GM19099 (cell line): Measurements from ENCODE around the gene IRAK1.

ENCODE experiments used
- POLR2A ChIP-seq: IDR thresholded peaks from 3 replicates; pipeline ENCODE4 v1.6.1; 2011; ENCODE audit warnings: low read depth; ENCODE audit not compliant: insufficient read length; ENCODE audit errors: extremely low read depth

The IRAK1 gene

GRCh38 chrX:154048398-154048797 is 28.7 kb upstream of the IRAK1 start:
- no peak for TF ChIP-seq POLR2A

DNA sequence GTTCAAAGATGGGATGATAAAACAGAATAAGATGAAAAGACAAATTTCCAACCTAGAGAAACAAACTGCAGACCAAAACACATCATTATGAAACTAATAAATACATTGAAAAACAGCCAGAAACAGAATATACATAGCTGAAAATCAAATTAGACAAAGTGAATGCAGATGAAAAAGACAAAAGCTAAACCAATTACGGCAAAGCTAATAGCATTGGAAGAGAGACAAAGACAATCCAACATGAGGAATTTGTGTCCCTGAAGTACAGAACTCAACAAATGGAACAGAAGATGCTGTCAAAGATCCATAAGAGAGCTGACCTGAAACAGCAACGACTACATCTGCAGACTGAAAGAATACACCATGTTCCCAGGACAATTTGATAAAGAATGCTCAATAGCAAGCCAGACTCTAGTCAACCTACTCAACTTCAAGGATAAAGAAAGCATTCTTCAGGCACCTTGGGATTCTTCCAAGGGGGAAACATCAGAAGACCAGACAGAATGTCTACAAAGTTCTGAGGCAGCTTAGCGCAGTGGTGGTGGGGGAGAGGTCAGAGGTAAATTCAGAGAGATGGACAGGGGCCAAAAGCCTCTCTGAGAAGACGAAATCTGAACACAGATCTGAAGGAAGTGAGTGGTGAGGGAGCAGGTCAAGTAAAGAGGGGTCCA is 27.4 kb upstream of the IRAK1 start:
- TF ChIP-seq POLR2A = no peak

- TF ChIP-seq POLR2A = no peak
Measured at GRCh38 chrX:154046031-154046781, 26.5 kb upstream of the IRAK1 start.

DNA sequence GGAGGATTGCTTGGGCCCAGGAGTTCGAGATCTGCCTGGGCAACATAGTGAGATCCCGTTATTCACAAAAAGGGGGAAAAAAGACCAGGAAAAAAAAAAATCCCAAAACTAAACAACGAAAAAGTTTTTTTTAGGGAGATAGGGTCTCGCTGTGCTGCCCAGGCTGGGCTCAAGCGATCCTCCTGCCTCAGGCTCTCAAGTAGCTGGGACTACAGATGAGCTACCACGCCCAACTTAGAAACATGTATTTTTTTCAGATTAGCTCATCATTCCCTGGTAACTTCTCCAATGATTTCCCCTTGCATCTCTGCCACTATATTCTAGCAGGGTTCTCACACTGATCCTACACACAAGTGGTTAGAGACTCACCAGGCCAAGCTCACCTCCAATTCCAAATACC is 24.4 kb upstream of the IRAK1 start:
- TF ChIP-seq POLR2A = no peak

DNA sequence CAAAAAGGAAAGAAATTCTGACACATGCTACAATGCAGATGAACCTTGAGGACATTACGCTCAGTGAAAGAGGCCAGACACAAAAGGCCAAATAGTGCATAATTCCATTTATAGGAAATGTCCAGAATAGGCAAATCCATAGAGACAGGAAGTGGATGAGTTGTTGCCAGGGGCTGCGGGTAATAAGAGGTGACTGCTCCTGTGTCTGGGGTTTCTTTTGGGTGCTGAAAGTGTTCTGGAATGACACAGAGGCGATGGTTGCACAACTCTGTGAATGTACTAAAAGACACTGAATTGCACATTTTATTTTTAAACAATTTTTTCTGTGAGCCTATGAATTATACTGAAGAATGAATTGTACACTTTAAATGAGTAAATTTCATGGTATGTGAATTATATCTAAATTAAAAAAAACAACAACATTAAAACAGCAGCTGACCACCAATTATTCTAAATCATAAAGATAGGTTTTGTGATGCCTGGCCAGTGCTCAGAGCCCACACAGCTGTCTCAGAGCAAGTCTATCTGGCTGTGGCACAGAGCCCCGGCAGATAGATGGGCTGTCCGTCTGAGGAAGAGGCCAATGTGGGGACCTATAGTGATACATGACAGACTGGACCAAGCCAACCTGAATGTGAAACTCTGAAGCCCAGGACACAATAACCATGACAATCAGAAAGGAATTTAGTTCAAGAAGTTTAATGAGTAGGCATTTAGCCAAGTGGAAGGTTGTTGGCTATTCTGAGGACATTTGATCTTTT is 23.5 kb upstream of the IRAK1 start:
- no peak for TF ChIP-seq POLR2A

DNA sequence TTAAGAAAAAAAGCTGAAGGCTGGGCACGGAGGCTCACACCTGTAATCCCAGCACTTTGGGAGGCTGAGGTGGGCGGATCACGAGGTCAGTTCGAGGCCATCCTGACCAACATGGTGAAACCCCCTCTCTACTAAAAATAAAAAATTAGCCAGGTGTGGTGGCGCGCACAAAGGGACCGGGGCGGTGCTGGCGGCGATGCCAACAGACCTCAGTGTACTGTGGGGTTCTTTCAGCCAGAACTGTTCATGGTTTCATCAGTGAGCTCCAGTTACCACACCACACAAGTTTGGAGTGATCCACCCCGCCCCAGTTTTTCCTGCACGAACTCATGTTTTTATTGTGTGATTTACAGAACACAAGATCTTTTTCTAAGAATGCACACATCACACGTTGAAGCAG is 21.2 kb upstream of the IRAK1 start:
- TF ChIP-seq POLR2A = no peak

GRCh38 chrX:154040307-154040756 is 20.6 kb upstream of the IRAK1 start:
- no peak for TF ChIP-seq POLR2A

DNA sequence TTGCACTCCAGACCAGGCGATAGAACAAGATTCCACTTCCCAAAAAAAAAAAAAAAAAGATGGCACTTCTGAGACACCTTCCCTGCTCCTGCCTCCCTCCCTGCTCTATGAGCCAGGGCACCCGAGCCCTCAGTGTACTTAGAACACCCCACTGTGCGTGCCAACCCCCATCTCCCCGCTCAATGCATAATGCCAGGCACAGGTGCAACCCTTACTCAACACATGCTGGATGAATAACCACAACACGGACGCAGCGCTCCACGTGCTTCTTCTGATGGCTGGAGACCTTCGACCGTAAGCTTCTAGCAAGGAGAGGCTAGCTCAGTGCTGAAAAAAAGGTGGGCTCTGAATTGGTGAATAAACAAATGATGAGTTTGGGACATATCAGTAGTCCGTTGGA is 19.9 kb upstream of the IRAK1 start:
- TF ChIP-seq POLR2A = no peak

DNA sequence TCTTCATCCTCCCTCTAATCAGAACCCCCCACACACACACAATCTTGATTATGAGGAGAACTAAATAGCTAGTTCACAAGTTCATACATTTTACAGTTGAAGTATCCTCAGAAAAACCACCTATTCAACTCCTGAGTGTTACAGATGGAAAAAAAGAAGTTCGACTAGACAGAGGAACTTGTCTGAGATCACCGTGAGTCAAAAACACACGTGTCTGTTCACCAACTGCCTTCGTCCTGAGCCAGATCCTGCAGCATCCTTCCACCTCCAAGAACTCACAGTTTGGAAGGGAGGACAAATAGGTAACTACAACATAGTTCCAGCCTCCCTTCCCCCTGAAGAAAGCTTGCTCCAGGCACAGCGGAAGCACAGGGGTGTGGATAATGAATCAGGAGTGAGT is 19.0 kb upstream of the IRAK1 start:
- no peak for TF ChIP-seq POLR2A

DNA sequence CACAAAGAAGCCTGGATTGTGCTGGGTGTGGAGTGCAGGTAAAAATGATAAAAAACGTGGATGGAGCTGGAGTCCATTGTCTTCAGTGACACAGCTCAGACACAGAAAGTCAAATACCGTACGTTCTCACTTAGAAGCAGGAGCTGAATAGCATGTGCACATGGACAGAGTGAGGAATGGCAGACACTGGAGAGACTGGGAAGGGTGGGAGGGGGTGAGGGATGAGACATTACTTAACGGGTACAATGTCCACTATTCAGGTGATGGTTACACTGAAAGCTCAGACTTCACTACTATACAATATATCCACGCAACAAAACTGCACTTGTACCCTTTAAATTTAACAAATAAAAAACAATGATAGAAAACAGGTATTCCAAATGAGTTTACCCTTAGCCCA is 18.1 kb upstream of the IRAK1 start:
- no peak for TF ChIP-seq POLR2A

DNA sequence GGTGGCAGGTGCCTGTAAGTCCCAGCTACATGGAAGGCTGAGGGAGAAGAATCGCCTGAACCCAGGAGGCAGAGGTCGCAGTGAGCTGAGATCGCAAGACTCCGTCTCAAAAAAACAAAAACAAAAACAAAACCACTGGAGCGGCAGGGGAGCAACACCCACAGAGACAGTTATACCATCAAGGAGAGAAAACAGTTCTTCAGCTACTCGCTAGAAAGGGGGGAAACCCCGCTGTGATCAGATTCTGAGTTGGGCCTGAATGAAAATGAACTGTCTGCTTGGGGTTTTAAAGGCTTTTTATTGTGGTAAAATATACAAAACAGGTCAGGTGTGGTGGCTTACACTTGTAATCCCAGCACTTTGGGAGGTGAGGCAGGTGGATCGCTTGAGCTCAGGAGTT is 16.8 kb upstream of the IRAK1 start:
- TF ChIP-seq POLR2A = no peak

DNA sequence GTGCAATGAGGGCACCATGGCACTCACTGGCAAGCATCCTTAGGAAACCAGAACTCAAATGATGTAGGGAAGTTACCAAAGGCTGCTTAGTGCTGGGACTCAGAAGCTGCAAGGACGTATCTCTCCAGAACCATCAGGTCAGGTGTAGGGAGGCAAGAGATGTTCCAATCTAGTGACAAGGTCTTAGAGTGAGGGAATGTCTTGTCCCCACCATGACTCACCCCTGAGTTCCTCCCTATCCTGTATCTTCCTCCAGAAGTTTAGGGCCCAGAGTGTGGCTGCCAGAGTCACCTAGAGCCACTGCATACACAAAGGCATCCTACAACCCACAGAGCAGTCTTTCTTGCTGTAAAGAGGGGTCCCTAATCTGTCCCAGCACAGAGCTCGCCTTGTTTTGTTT is 14.1 kb upstream of the IRAK1 start:
- no peak for TF ChIP-seq POLR2A

- no peak for TF ChIP-seq POLR2A
Measured at GRCh38 chrX:154032653-154033052, 13.0 kb upstream of the IRAK1 start.

- TF ChIP-seq POLR2A = no peak
Measured at GRCh38 chrX:154032160-154032559, 12.5 kb upstream of the IRAK1 start.

DNA sequence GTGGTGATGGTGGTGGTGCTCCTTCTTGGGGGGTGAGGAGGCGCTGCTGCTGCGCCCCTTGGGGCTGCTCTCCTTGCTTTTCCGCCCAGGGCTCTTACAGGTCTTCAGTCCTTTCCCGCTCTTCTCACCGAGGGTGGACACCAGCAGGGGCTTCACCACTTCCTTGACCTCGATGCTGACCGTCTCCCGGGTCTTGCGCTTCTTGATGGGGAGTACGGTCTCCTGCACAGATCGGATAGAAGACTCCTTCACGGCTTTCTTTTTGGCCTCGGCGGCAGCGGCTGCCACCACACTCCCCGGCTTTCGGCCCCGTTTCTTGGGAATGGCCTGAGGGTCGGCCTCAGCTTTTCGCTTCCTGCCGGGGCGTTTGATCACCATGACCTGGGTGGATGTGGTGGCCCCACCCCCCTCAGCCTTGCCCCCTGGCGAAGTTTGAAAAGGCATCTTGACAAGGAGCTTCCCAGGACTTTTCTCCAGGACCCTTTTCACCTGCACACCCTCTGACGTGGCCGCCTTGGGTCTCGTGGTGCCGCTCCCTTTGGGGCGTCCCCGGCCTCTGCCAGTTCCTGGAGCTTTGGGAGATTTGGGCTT is 11.1 kb upstream of the IRAK1 start:
- no peak for TF ChIP-seq POLR2A
